A549 (cell line): ENCODE data around the gene C1orf167. TPM values are rescaled to one million over a fixed set of nuclear protein-coding genes. Genes with fewer than 3 reads are reported as not detected.

Experiments
- ATAC-seq, 2 experiments: fragments of 200-7000 bp in 1 of 2; fragments of >200 bp in 1 of 2; cut with Nextera tagmentation in 1 of 2; cut with Tn5 transposase in 1 of 2; 3 replicates each; pipeline versions ENCODE4 v1.8.0 to v1.9.1; 2018 to 2020; ENCODE audit warnings: mild to moderate bottlenecking in 1 of 2, moderate library complexity in 1 of 2
- CTCF ChIA-PET: fragments of 300-600 bp; sonication (Branson Sonifier 250); formaldehyde crosslinking; extraction: SDS; loops from one replicate; lab custom pipeline; 2021; ENCODE audit warnings: antibody characterized with exemption, inconsistent platforms; lab: Yijun Ruan, JAX
- POLR2A ChIA-PET: fragments of 350-600 bp; formaldehyde crosslinking; extraction: SDS; loops from one replicate; lab custom pipeline; 2021; ENCODE audit warnings: antibody characterized with exemption, inconsistent platforms; lab: Yijun Ruan, JAX
- DNase-seq, 2 experiments: peaks; one replicate each; pipeline versions ENCODE4 v3.0.0 to v3.0.0-alpha.2; 2011 to 2016; ENCODE audit warnings: low read depth in 1 of 2, low spot score in 1 of 2
- FAIRE-seq: peaks from 2 replicates; lab custom pipeline; 2011; peaks lifted over from hg19 to GRCh38; lab: Jason Lieb, UNC
- H3K27ac ChIP-seq, 2 experiments: fragments of >200 bp; sonication (Bioruptor Twin); formaldehyde crosslinking; 3 replicates each; pipeline ENCODE4 v1.5.1; 2016 to 2017
- H3K4me1 ChIP-seq: fragments of >200 bp; sonication (Bioruptor Twin); formaldehyde crosslinking; 3 replicates; pipeline ENCODE4 v1.6.1; 2016
- H3K4me2 ChIP-seq: fragments of >200 bp; sonication (Bioruptor Twin); formaldehyde crosslinking; 3 replicates; pipeline ENCODE4 v1.6.1; 2016
- H3K4me3 ChIP-seq: fragments of >200 bp; sonication (Bioruptor Twin); formaldehyde crosslinking; 3 replicates; pipeline ENCODE4 v1.5.1; 2016
- H3K9me3 ChIP-seq: fragments of >200 bp; sonication (Bioruptor Twin); formaldehyde crosslinking; 3 replicates; pipeline ENCODE4 v1.6.1; 2016
- ATOH8 ChIP-seq: fragments of 250-450 bp; sonication (Bioruptor Pico); IDR thresholded peaks from 2 replicates; pipeline ENCODE4 v1.5.0; 2020; ENCODE audit warnings: low read depth, mild to moderate bottlenecking, moderate library complexity
- CEBPB ChIP-seq, 2 experiments: fragments of >200 bp in 1 of 2; sonication (Bioruptor Twin) in 1 of 2; formaldehyde crosslinking in 1 of 2; IDR thresholded peaks; 2 replicates each; pipeline ENCODE4 v1.6.1; 2012 to 2016
- E2F6 ChIP-seq: IDR thresholded peaks from 2 replicates; pipeline ENCODE4 v1.6.1; 2012; ENCODE audit warnings: low read depth, borderline replicate concordance
- EHMT2 ChIP-seq: fragments of 200-600 bp; sonication (generic); IDR thresholded peaks from 2 replicates; pipeline ENCODE4 v1.6.1; 2016; ENCODE audit warnings: antibody characterized with exemption, low read depth, mild to moderate bottlenecking, moderate library complexity
- HMGXB4 ChIP-seq: fragments of 250-450 bp; sonication (Bioruptor Pico); IDR thresholded peaks from 2 replicates; pipeline ENCODE4 v1.5.0; 2021; ENCODE audit warnings: mild to moderate bottlenecking, moderate library complexity, borderline replicate concordance
- MAFK ChIP-seq: fragments of 450-650 bp; IDR thresholded peaks from 2 replicates; pipeline ENCODE4 v1.6.1; 2014; ENCODE audit not compliant: partially characterized antibody
- PBX3 ChIP-seq: IDR thresholded peaks from 2 replicates; pipeline ENCODE4 v1.6.1; 2012
- WGBS: methylation state at CpG from one replicate; pipeline ENCODE4 v1.1.6; 2017; ENCODE audit errors: missing lambda C conversion rate; 5-methylcytosine and 5-hydroxymethylcytosine counted together
- polyA plus RNA-seq, 4 experiments: library from polyadenylated mRNA; depleted of rRNA in 3 of 4; stranded (reverse); fragments of >200 nt; fragmentation: RNase III in 1 of 4; extraction: RNeasy Plus Mini Kit Qiagen cat#74134 plus additional on column Dnase treatment in 1 of 4; gene quantifications; 2 replicates in 3 of 4; 3 replicates in 1 of 4; pipeline ENCODE4 v1.2.3, GENCODE V29; 2011 to 2017
- TF ChIP-seq, protein P1 (sequence below): fragments of 150-350 bp; IDR thresholded peaks from 2 replicates; pipeline ENCODE4 v1.6.1; 2014; ENCODE audit warnings: low read depth, mild to moderate bottlenecking, low read length
- TF ChIP-seq, protein P2 (sequence below): fragments of >200 bp; sonication (Bioruptor Twin); formaldehyde crosslinking; IDR thresholded peaks from 3 replicates; pipeline ENCODE4 v1.6.1; 2016

The C1orf167 gene
- polyA plus RNA-seq, 2 of the 4 experiments (the other 2 are of a cell fraction) = not detected

- TF ChIP-seq HMGXB4 (CRISPR knock-in tag) = no peak
Observed at GRCh38 chr1:11727119-11727518, 34.9 kb upstream of the C1orf167 start (continued).

DNA sequence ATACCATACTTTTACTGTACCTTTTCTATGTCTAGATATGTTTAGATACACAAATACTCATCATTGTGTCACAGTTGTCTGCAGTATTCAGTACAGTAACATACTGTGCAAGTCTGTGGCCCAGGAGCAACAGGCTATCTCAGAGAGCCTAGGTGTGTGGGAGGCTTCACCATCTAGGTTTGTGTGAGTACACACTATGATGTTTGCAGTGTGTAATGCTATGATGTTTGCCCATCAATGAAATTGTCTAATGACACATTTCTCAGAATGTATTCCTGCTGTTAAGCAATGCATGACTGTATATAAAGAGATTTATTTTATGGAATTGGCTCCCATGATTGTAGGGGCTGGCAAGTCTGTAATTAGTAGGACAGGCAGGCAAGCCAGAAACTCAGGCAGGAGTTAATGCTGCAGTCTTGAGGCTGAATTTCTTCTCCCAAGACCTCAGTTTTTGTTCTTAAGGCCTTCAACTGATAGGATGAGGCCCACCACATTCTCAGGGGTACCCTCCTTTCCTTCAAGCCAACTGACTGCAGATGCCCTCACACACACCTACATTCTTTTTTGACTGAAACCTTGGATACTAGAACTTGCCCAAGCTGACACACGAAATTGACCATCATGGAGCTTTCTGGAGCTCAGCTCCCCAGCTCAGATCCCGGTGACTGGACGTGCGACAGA lies 33.7 kb upstream of the C1orf167 start:
- FAIRE-seq (no peak), ATAC-seq (no peak), DNase-seq (no peak)
- Histone ChIP-seq H3K9me3 (no peaks in the 10 kb centered on the region), H3K4me3 (no peak overlapping the region), H3K27ac (no peak overlapping the region), H3K4me2 (no peak overlapping the region), H3K4me1 (no peaks in the 10 kb centered on the region)
- ChIA-PET CTCF (interaction anchor here (1.1 kb wide), 1 partner anchor 8 kb away, joined by 4 read pairs; no protein-coding TSS in a partner anchor), POLR2A (no interaction called here)
- TF ChIP-seq EHMT2 = no peak
- WGBS = 71% methylated on average over 2 of the region's 4 CpGs

DNA sequence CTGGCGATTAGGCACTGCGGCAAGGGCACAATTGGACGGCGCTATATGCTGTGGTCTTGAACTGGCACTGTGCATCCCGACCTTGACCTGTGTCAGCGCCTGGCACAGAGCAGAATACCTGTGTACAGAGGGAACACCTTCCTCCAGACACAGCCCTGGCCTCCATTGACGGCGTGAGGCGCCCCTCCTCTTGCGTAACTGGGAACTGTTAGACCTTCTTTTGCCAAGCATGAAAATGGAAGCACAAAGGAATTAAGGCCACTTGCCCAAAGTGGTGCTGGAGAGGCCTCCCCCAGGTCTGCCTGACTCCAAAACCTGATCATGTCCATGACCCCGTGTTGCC lies 32.9 kb upstream of the C1orf167 start:
- DNase-seq = no peak
- POLR2A ChIA-PET = no interaction called here
- no peak for ATAC-seq
- FAIRE-seq = no peak
- H3K27ac ChIP-seq = no peak overlapping the region
- WGBS = 84% methylated on average over 10 of the region's 11 CpGs
- CTCF ChIA-PET = interaction anchor here (1.1 kb wide), 1 partner anchor 9 kb away, joined by 4 read pairs; no protein-coding TSS in a partner anchor
- H3K4me3 ChIP-seq = no peak overlapping the region
- H3K4me2 ChIP-seq = no peak overlapping the region
- H3K9me3 ChIP-seq = no peaks in the 10 kb centered on the region
- peak in 1 of 2 experiments; percentile 19; a peak in 1 of 4 replicates for TF ChIP-seq CEBPB (IDR thresholded peaks at IDR 0.05)
- TF ChIP-seq, protein P1, sequence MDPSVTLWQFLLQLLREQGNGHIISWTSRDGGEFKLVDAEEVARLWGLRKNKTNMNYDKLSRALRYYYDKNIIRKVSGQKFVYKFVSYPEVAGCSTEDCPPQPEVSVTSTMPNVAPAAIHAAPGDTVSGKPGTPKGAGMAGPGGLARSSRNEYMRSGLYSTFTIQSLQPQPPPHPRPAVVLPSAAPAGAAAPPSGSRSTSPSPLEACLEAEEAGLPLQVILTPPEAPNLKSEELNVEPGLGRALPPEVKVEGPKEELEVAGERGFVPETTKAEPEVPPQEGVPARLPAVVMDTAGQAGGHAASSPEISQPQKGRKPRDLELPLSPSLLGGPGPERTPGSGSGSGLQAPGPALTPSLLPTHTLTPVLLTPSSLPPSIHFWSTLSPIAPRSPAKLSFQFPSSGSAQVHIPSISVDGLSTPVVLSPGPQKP = no peak
- no peaks in the 10 kb centered on the region for H3K4me1 ChIP-seq

DNA sequence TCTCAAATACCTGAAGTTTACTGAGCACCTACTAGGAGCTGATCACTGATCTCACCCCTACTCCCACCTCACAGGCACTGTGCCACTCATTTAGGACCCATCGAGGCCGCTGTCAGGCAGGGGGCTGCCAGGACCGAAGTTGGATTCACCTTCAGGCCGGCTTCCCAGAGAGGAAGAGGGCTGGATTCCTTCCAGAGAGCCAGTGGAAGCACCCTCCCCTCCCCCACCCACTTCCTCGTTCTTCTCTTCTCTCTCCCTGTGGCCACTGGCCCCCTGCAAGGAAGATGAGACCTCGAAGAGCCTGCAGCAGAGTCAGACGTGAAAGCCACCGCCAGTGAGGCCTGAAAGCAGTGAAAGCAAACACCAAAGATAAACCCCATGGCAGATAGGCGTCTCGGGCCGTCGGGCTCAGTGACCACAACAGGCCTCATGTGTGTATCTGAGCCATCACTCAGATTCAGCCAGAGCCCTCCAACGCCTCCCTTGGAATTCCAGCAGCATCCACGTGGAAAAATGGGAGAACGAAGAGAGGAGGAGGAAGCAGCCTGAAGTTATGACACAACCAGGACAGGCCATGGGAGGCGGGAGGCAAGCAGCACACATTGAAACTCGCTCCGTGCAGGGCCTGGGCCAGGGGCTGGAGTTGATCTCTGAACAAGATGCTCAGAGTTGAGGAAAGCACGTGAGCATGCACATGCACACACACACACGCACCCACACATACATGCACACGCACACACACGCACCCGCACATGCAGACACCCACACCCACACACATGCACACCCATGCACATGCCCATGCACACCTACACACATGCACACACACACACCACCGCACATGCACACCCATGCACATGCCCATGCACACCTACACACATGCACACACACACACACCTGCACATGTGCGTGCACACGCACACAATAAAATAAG lies 32.2 kb upstream of the C1orf167 start:
- H3K4me2 ChIP-seq = no peak overlapping the region
- no peak for DNase-seq
- H3K4me1 ChIP-seq = no peaks in the 10 kb centered on the region
- 72% methylated on average over 25 of the region's 26 CpGs for WGBS
- no peak for ATAC-seq
- no peak overlapping the region for H3K27ac ChIP-seq
- TF ChIP-seq ATOH8 (CRISPR knock-in tag) (no peak), PBX3 (no peak), E2F6 (no peak), MAFK (no peak)
- TF ChIP-seq, protein P1 = no peak
- TF ChIP-seq, protein P2, sequence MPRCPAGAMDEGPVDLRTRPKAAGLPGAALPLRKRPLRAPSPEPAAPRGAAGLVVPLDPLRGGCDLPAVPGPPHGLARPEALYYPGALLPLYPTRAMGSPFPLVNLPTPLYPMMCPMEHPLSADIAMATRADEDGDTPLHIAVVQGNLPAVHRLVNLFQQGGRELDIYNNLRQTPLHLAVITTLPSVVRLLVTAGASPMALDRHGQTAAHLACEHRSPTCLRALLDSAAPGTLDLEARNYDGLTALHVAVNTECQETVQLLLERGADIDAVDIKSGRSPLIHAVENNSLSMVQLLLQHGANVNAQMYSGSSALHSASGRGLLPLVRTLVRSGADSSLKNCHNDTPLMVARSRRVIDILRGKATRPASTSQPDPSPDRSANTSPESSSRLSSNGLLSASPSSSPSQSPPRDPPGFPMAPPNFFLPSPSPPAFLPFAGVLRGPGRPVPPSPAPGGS = no peak
- no peak for FAIRE-seq
- CTCF ChIA-PET = interaction anchor here (1.1 kb wide), 1 partner anchor 9 kb away, joined by 4 read pairs; no protein-coding TSS in a partner anchor
- no peak overlapping the region for H3K4me3 ChIP-seq
- H3K9me3 ChIP-seq = no peaks in the 10 kb centered on the region
- POLR2A ChIA-PET = no interaction called here
